CD4-positive, alpha-beta T cell (primary cell): ENCODE measurements around the gene MRPL43. TPM values are rescaled to one million over a fixed set of nuclear protein-coding genes. Genes with fewer than 3 reads are reported as not detected.
"Not testable (repeated sequence)": the region's sequence is repeated elsewhere in the genome, so short reads cannot be mapped to it uniquely, and the experiment has no call there.

Experiments
- ATAC-seq: fragments of 200-7000 bp; cut with Tn5 transposase; one replicate; pipeline ENCODE4 v1.10.0; 2022; ENCODE audit warnings: mild to moderate bottlenecking; ENCODE audit not compliant: poor library complexity
- CTCF ChIA-PET: fragments of 350-600 bp; sonication (Branson Sonifier 250); formaldehyde crosslinking; loops from one replicate; lab custom pipeline; 2021; ENCODE audit warnings: antibody characterized with exemption, inconsistent platforms; lab: Charles Lee
- POLR2A ChIA-PET: fragments of 350-600 bp; sonication (Branson Sonifier 250); formaldehyde crosslinking; loops from one replicate; lab custom pipeline; 2021; ENCODE audit warnings: antibody characterized with exemption, inconsistent platforms; lab: Charles Lee
- DNase-seq, 14 experiments: peaks; one replicate each; pipeline ENCODE4 v3.0.0-alpha.2; 2013 to 2020; ENCODE audit warnings: mixed read lengths in 2 of 14
- H3K27ac ChIP-seq, 2 donors: one replicate each; pipeline versions ENCODE4 v1.5.1 to v1.7.0; 2013; ENCODE audit warnings: low read length in 2 of 2, low read depth in 1 of 2, mild to moderate bottlenecking in 1 of 2
- H3K27me3 ChIP-seq, 2 experiments: 1 replicate in 1 of 2; 2 replicates in 1 of 2; pipeline versions ENCODE4 v1.6.1 to v1.7.0; 2013; ENCODE audit warnings: low read length in 2 of 2, control low read depth in 1 of 2, mild to moderate bottlenecking in 1 of 2, moderate library complexity in 1 of 2; ENCODE audit not compliant: insufficient read depth in 2 of 2, control insufficient read depth in 1 of 2
- H3K36me3 ChIP-seq: one replicate; pipeline ENCODE4 v1.6.1; 2013; ENCODE audit warnings: low read length, control low read depth; ENCODE audit not compliant: insufficient read depth
- H3K4me1 ChIP-seq: one replicate; pipeline ENCODE4 v1.6.1; 2013; ENCODE audit warnings: low read length, control low read depth; ENCODE audit not compliant: insufficient read depth
- H3K4me3 ChIP-seq: one replicate; pipeline ENCODE4 v1.5.1; 2013; ENCODE audit warnings: mild to moderate bottlenecking, low read length, moderate library complexity
- H3K9me3 ChIP-seq, 2 experiments: 1 replicate in 1 of 2; 2 replicates in 1 of 2; pipeline versions ENCODE4 v1.6.1 to v1.7.0; 2013; ENCODE audit warnings: low read length in 2 of 2, mild to moderate bottlenecking in 2 of 2, control low read depth in 1 of 2, moderate library complexity in 1 of 2; ENCODE audit not compliant: control insufficient read depth in 1 of 2, insufficient read depth in 1 of 2
- H3K27ac Mint-ChIP-seq: one replicate; pipeline ENCODE4 v1.8.0; 2020; ENCODE audit warnings: mixed read lengths
- H3K27me3 Mint-ChIP-seq: one replicate; pipeline ENCODE4 v1.8.0; 2021; ENCODE audit warnings: mixed read lengths
- H3K36me3 Mint-ChIP-seq: one replicate; pipeline ENCODE4 v1.8.0; 2021; ENCODE audit warnings: low read depth, mixed read lengths
- H3K4me1 Mint-ChIP-seq: one replicate; pipeline ENCODE4 v1.8.0; 2021; ENCODE audit warnings: low read depth, mixed read lengths
- H3K4me3 Mint-ChIP-seq: one replicate; pipeline ENCODE4 v1.8.0; 2020; ENCODE audit warnings: mild to moderate bottlenecking, mixed read lengths
- H3K9me3 Mint-ChIP-seq: one replicate; pipeline ENCODE4 v1.8.0; 2020; ENCODE audit warnings: mixed read lengths
- intact Hi-C, 2 experiments: fragments of 100-400 bp; cut with DNase I in 1 of 2; cut with micrococcal nuclease in 1 of 2; formaldehyde crosslinking; loops; one replicate each; pipeline versions ENCODE4 v1.15.1 to v1.9.0; 2023 to 2025; cut with DNase I, micrococcal nuclease
- total RNA-seq, 174 experiments: library from RNA in 2 of 174; stranded (reverse) in 2 of 174; gene quantifications; one replicate each; pipeline ENCODE4 v1.2.3 and lab custom pipeline; 2021 to 2026
- TF ChIP-seq, protein P1 (sequence below): fragments of 200-600 bp; IDR thresholded peaks from one replicate; pipeline ENCODE4 v1.8.0; 2022; ENCODE audit warnings: antibody characterized with exemption, mild to moderate bottlenecking

The MRPL43 gene
- total RNA-seq, 2 experiments from 2014 or later = 28.5 to 31.0 TPM

DNA sequence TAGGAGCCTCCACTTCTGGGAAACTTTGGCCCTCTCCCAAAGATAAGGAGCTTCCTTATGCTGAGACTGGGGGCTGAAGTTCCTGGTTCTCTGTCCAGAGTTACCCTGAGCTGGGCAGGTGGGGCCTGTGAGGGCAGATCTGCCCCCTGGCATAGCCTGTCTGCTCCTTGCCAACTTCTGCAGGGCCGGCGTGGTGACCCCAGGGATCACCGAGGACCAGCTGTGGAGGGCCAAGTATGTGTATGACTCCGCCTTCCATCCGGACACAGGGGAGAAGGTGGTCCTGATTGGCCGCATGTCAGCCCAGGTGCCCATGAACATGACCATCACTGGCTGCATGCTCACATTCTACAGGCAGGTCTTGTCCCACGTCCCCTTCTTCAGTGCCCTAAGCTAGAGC, 48.0 kb upstream of the MRPL43 start:
- H3K9me3 ChIP-seq = no peaks in the 10 kb centered on the region
- no peak overlapping the region for H3K27ac ChIP-seq
- ATAC-seq (no peak), DNase-seq (no peak)
- no peaks in the 10 kb centered on the region for H3K9me3 Mint-ChIP-seq
- H3K4me1 ChIP-seq = peaks cover 31% of the 10 kb centered on the region
- CTCF ChIA-PET = interaction anchor here (1.2 to 1.7 kb wide), 3 partner anchors 12 to 21 kb away, joined by 4 to 5 read pairs (median 5); no protein-coding TSS in a partner anchor
- intact Hi-C loops = no loop called here
- H3K27ac Mint-ChIP-seq = no peak overlapping the region
- H3K27me3 ChIP-seq = no peaks in the 10 kb centered on the region
- H3K36me3 ChIP-seq = peaks cover 59% of the 10 kb centered on the region
- H3K4me3 Mint-ChIP-seq = no peak overlapping the region
- no peaks in the 10 kb centered on the region for H3K27me3 Mint-ChIP-seq
- TF ChIP-seq, protein P1, sequence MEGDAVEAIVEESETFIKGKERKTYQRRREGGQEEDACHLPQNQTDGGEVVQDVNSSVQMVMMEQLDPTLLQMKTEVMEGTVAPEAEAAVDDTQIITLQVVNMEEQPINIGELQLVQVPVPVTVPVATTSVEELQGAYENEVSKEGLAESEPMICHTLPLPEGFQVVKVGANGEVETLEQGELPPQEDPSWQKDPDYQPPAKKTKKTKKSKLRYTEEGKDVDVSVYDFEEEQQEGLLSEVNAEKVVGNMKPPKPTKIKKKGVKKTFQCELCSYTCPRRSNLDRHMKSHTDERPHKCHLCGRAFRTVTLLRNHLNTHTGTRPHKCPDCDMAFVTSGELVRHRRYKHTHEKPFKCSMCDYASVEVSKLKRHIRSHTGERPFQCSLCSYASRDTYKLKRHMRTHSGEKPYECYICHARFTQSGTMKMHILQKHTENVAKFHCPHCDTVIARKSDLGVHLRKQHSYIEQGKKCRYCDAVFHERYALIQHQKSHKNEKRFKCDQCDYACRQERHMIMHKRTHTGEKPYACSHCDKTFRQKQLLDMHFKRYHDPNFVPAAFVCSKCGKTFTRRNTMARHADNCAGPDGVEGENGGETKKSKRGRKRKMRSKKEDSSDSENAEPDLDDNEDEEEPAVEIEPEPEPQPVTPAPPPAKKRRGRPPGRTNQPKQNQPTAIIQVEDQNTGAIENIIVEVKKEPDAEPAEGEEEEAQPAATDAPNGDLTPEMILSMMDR = no peak
- POLR2A ChIA-PET = no interaction called here
- peaks cover 62% of the 10 kb centered on the region for H3K36me3 Mint-ChIP-seq
- H3K4me3 ChIP-seq = no peak overlapping the region
- H3K4me1 Mint-ChIP-seq = peaks cover 19% of the 10 kb centered on the region

DNA sequence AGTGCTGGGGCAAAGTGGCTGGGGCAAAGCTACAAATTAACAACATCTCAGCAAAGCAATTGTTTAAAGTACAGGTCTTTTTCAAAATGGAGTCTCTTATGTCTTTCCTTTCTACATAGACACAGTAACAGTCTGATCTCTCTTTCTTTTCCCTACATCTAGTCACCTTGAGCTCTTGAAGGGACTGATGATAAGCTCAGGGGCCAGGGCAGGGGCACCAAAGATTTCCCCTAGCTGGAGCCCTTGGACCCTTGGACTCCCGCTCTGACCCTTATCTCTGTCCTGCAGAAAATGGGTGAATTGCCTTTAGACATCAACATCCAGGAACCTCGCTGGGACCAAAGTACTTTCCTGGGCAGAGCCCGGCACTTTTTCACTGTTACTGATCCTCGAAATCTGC, 47.1 kb upstream of the MRPL43 start:
- H3K9me3 ChIP-seq, H3K27me3 ChIP-seq, H3K27me3 Mint-ChIP-seq, H3K4me3 Mint-ChIP-seq, H3K4me3 ChIP-seq, H3K9me3 Mint-ChIP-seq, POLR2A ChIA-PET, DNase-seq, ATAC-seq, H3K27ac ChIP-seq: not testable (repeated sequence)
- Mint-ChIP-seq H3K4me1 (peaks cover 19% of the 10 kb centered on the region), H3K27ac (peak overlapping the region; percentile 12), H3K36me3 (peaks cover 57% of the 10 kb centered on the region)
- intact Hi-C loops = loop anchor here (5.0 kb wide), 1 partner anchor 33 kb away; no protein-coding TSS in a partner anchor
- Histone ChIP-seq H3K36me3 (peaks cover 50% of the 10 kb centered on the region), H3K4me1 (peaks cover 38% of the 10 kb centered on the region)
- CTCF ChIA-PET = interaction anchor here (1.2 to 1.7 kb wide), 3 partner anchors 13 to 20 kb away, joined by 4 to 5 read pairs (median 5); no protein-coding TSS in a partner anchor

DNA sequence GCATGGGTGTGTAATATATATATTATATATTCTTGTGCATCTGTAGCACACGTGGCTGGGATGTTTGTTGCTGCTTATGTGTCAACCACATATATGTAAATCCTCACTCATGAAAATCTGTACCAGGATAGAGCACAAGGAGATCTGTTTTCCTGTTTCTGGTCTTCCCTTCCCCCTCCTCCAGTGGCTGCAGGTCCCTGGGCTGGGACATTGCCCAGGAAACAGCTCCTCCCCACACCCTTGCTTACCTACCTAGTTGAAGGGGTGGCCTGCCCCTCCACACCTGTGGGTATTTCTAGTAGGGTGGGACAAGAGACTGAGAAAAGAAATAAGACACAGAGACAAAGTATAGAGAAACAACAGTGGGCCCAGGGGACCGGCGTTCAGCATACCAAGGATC, 46.0 kb upstream of the MRPL43 start:
- POLR2A ChIA-PET = interaction anchor here (0.8 to 1.4 kb wide), 2 partner anchors 33 to 120 kb away, joined by 3 to 5 read pairs; partner anchors contain the start of gene SLF2

More for the DNA sequence above, 46.0 kb upstream of the MRPL43 start:
- Histone ChIP-seq H3K27me3 (no peaks in the 10 kb centered on the region), H3K4me3 (peak overlapping the region; percentile 99), H3K9me3 (no peaks in the 10 kb centered on the region), H3K36me3 (peaks cover 39% of the 10 kb centered on the region), H3K4me1 (peaks cover 38% of the 10 kb centered on the region), H3K27ac (peak overlapping the region in 1 of 2 donors; percentile 59)
- Mint-ChIP-seq H3K27ac (peak overlapping the region; percentile 97), H3K4me1 (peaks cover 19% of the 10 kb centered on the region), H3K9me3 (no peaks in the 10 kb centered on the region), H3K27me3 (no peaks in the 10 kb centered on the region), H3K36me3 (peaks cover 48% of the 10 kb centered on the region), H3K4me3 (peak overlapping the region; percentile 95)
- ATAC-seq (no peak), DNase-seq (no peak)
- intact Hi-C loops = loop anchor here (5.0 kb wide), 1 partner anchor 34 kb away; no protein-coding TSS in a partner anchor
- CTCF ChIA-PET = interaction anchor here (3.4 to 3.5 kb wide), 2 partner anchors 8 to 17 kb away, joined by 27 to 28 read pairs; no protein-coding TSS in a partner anchor
- TF ChIP-seq, protein P1 = no peak
